Measurements from ENCODE around the gene TXNL4A.
"Not testable (repeated sequence)": the region's sequence is repeated elsewhere in the genome, so short reads cannot be mapped to it uniquely, and the experiment has no call there.

The TXNL4A gene

GRCh38 chr18:79988451-79989194, at the start of gene TXNL4A:
Gene TXNL4A (minus strand): TSS chr18:79988563. CDS start chr18:79988392, 171 bp downstream.
- H3K4me3 ChIP-seq (ENCODE audit: low read depth, low read length), result peak within 1 kb of the TSS; percentile 90
- DNase-seq (ENCODE audit: low read depth), result peak; percentile 72

GRCh38 chr18:80037300-80037699, 48.9 kb upstream of the TXNL4A start:
- DNase-seq (ENCODE audit: low read depth), result no peak
- H3K4me3 ChIP-seq (ENCODE audit: low read depth, low read length), result no peak overlapping the region

GRCh38 chr18:80035997-80036396, 47.6 kb upstream of the TXNL4A start:
- H3K4me3 ChIP-seq (ENCODE audit: low read depth, low read length), result no peak overlapping the region
- DNase-seq (ENCODE audit: low read depth), result no peak

GRCh38 chr18:80034852-80035406, 46.6 kb upstream of the TXNL4A start:
- DNase-seq (ENCODE audit: low read depth), result no peak
- H3K4me3 ChIP-seq (ENCODE audit: low read depth, low read length), result peak overlapping the region; percentile 93

GRCh38 chr18:80034068-80034851, 45.9 kb upstream of the TXNL4A start, which contains the start of gene RBFA:
Gene RBFA (plus strand): TSS chr18:80034434. CDS start chr18:80034496, 62 bp downstream.
- H3K4me3 ChIP-seq (ENCODE audit: low read depth, low read length), result peak within 1 kb of the TSS; percentile 93
- peak; percentile 96 for DNase-seq (ENCODE audit: low read depth)

GRCh38 chr18:80033181-80034067, 45.1 kb upstream of the TXNL4A start:
- no peak for DNase-seq (ENCODE audit: low read depth)
- H3K4me3 ChIP-seq (ENCODE audit: low read depth, low read length), result peak overlapping the region; percentile 78

GRCh38 chr18:80029690-80030089, 41.3 kb upstream of the TXNL4A start:
- no peak for DNase-seq (ENCODE audit: low read depth)
- no peak overlapping the region for H3K4me3 ChIP-seq (ENCODE audit: low read depth, low read length)

- peak; percentile 44 for DNase-seq (ENCODE audit: low read depth)
- not testable (repeated sequence) for H3K4me3 ChIP-seq (ENCODE audit: low read depth, low read length)
Measured at GRCh38 chr18:80027719-80028118, 39.4 kb upstream of the TXNL4A start.

- no peak overlapping the region for H3K4me3 ChIP-seq (ENCODE audit: low read depth, low read length)
- DNase-seq (ENCODE audit: low read depth), result no peak
Measured at GRCh38 chr18:80026363-80026762, 38.0 kb upstream of the TXNL4A start.

GRCh38 chr18:80023173-80023572, 34.8 kb upstream of the TXNL4A start:
- DNase-seq (ENCODE audit: low read depth), result no peak

GRCh38 chr18:80022613-80023012, 34.2 kb upstream of the TXNL4A start:
- no peak overlapping the region for H3K4me3 ChIP-seq (ENCODE audit: low read depth, low read length)
- no peak for DNase-seq (ENCODE audit: low read depth)

More at GRCh38 chr18:80023173-80023572, 34.8 kb upstream of the TXNL4A start:
- H3K4me3 ChIP-seq (ENCODE audit: low read depth, low read length), result no peak overlapping the region

- no peak overlapping the region for H3K4me3 ChIP-seq (ENCODE audit: low read depth, low read length)
- no peak for DNase-seq (ENCODE audit: low read depth)
Measured at GRCh38 chr18:80012714-80013113, 24.4 kb upstream of the TXNL4A start.

GRCh38 chr18:80011496-80012137, 23.3 kb upstream of the TXNL4A start:
- DNase-seq (ENCODE audit: low read depth); H3K4me3 ChIP-seq (ENCODE audit: low read depth, low read length): not testable (repeated sequence)

GRCh38 chr18:80010551-80010906, 22.2 kb upstream of the TXNL4A start:
- no peak overlapping the region for H3K4me3 ChIP-seq (ENCODE audit: low read depth, low read length)
- no peak for DNase-seq (ENCODE audit: low read depth)

GRCh38 chr18:80009661-80010550, 21.5 kb upstream of the TXNL4A start:
- DNase-seq (ENCODE audit: low read depth), result peak; percentile 91

GRCh38 chr18:80006724-80007123, 18.4 kb upstream of the TXNL4A start:
- H3K4me3 ChIP-seq (ENCODE audit: low read depth, low read length), result no peak overlapping the region
- DNase-seq (ENCODE audit: low read depth), result no peak

More at GRCh38 chr18:80009661-80010550, 21.5 kb upstream of the TXNL4A start:
- no peak overlapping the region for H3K4me3 ChIP-seq (ENCODE audit: low read depth, low read length)

GRCh38 chr18:80004600-80005342, 16.4 kb upstream of the TXNL4A start:
- no peak overlapping the region for H3K4me3 ChIP-seq (ENCODE audit: low read depth, low read length)
- DNase-seq (ENCODE audit: low read depth), result no peak

Data from skeletal muscle cell (primary cell).